ENCODE measurements around the gene CSK.
"Not testable (repeated sequence)": the region's sequence is repeated elsewhere in the genome, so short reads cannot be mapped to it uniquely, and the experiment has no call there.

The CSK gene

DNA sequence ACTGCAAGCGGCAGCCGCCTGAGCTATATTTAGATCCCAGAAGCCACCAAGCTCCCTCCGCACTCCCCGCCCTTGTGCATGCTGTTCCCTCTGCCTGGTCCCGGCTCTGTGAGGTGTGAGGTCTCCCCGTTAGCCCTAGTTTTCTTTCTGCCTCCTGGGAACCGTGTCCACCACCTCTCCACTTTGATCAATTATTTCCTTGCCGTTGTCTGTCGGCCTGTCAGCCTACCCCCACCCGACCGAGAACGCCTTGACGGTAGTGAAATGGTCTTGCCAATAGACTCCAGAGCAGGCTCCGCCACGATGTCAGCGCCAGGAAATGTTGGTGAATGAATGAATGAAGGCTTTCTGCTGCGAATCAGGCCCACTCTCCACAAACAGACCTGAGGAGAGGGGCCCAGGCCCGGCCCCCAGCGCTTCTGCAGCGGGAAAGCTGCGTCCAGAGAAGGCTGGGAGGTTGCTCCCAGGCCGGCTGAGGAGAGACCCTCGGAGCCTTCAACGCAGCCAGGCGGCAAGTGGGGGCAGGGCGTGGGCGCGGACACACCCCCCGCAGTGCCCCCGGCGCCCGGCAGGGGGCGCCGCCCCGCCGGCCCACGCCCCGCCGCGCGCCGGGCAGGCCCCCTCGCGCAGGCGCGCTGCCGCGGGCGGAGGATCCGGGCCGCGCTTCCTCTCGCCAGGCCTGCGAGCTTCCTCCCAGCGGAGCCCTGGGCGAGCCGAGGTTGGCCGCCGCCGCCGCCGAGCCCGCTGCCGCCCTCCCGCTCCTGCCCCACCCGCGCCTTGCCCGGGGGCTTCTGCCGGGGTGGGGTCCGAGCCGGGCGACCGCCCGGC lies at the start of gene CSK:
CSK (plus strand) TSS at position 650 of the 828 bp plus-strand sequence. CDS start 16,218 bp downstream, outside the sequence.
- peak; percentile 87 for DNase-seq

- DNase-seq: no peak
Observed at GRCh38 chr15:74732846-74733245, 49.0 kb upstream of the CSK start.

DNA sequence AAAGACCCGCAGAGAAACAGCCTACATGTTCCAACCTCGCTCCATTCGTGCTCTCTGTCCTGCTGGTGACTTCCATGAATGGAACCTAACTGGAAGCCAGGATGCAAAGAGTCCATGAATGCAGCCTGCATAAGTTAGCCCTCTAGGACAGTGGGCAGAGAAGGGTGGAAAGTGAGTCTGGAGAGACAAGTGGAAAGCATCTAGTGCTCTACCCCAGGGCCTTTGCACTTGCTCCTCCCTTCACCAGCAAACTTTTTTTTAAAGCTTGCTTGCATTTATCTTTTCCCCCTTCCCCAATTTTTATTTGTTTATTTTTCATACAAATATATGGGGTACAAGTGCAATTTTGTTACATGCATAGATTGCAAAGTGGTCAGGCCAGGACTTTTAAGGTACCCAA lies 48.6 kb upstream of the CSK start:
- no peak for DNase-seq

DNA sequence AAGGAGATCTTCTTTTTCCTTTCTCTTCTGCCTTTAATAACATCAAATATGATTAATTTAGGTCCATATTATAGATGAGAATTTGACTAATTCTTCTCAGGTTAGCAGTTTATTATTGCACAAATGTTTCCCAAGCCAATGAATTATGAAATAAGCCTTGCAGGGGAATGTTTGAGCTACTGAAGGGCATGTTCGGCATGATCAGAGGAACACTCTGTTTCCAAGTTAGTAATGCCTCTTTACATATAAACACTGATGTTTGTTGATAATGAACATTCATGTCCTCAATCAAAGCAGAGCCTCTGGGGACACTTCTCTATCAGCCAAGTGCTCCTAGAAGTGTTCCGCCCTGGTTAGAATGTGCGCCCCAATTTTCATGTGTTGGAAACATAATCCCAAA lies 46.6 kb upstream of the CSK start:
- DNase-seq: no peak

DNA sequence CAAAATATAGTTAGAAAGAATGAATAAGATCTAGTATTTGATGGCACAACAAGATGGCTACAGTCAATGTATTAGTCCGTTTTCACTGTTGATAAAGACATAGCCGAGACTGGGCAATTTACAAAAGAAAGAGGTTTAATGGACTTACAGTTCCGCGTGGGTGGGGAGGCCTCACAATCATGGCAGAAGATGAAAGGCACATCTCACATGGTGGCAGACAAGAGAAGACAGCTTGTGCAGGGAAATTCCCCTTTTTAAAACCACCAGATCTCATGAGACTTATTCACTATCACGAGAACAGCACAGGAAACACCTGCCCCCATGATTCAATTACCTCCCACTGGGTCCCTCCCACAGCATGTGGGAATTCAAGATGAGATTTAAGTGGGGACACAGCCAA lies 43.6 kb upstream of the CSK start:
- not testable (repeated sequence) for DNase-seq

DNA sequence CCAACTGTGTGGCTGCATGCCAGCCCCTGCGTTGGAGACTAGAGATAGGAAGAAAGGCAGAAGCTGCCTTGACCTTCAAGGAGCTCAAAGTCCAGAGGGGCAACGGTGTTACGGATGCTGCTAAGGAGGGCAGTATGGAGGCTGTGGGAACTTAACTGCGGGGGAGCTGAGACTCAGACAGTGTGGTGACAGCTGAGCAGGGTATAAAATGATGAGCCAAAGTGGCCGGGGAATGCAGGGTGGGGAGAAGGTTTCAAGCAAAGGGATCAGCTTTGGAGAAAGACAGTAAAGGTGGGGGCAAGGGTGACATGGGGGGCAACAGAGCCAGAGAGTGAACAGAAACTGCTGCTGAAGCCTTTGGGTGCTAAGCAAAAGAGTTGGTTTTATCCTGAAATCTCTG lies 39.5 kb upstream of the CSK start:
- DNase-seq: no peak

- no peak for DNase-seq
Observed at GRCh38 chr15:74746389-74746788, 35.5 kb upstream of the CSK start.

DNA sequence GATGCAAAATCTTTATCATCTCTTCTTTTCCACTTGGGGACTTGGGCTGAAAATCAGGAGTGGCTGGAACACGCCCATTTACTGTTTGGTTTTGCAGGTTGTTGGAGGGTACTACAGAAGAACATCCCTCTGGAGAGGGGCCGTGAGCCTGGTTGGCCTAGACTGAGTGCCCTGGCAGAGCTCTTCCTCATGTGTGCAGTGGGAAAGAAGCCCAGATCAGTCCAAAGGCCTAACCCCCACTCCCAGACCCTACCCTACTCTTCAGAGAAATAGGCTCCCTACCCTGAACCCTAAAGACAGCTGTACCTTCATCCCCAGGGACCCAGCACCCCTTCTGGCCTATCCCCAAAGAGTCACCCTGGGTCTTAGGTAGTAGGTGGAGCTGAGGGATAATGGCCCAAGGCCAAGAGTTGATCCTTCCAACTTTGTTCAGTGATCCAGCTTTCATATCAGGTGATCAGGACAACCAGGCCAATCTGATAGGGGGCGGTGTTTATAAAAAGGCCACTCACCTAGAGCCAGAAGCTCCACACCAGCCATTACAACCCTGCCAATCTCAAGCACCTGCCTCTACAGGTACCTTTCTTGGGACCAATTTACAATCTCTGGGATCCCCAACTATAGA lies 33.4 kb upstream of the CSK start, which contains the start of gene CYP1A2:
CYP1A2 (plus strand) TSS at position 524 of the 625 bp plus-strand sequence. CDS start 894 bp downstream, outside the sequence.
- DNase-seq: no peak

DNA sequence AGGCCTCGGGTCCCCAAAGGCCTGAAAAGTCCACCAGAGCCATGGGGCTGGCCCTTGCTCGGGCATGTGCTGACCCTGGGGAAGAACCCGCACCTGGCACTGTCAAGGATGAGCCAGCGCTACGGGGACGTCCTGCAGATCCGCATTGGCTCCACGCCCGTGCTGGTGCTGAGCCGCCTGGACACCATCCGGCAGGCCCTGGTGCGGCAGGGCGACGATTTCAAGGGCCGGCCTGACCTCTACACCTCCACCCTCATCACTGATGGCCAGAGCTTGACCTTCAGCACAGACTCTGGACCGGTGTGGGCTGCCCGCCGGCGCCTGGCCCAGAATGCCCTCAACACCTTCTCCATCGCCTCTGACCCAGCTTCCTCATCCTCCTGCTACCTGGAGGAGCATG lies 32.0 kb upstream of the CSK start:
- DNase-seq: no peak

- DNase-seq: no peak
Observed at GRCh38 chr15:74750751-74751150, 31.1 kb upstream of the CSK start.

- DNase-seq: no peak
Observed at GRCh38 chr15:74752011-74752410, 29.9 kb upstream of the CSK start.

DNA sequence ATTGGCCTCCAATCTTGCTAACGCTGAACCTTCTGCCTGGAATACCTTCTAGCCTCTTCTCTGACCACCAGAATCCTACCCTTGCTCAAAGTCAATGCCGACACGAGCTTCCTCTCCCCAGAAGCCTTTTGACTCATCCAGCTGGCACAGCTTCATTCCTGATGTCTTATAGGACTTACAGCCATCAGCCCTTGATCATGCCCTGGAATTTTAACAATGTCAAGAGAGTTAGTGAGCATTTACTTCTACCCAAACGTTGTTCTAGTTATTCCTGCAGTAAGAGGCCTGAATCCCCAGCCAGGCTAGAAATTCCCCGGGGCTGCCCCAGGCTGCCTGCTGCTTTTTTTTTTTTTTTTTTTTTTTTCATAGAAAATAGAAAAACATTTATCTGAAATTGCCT lies 29.3 kb upstream of the CSK start:
- no peak for DNase-seq

- no peak for DNase-seq
Observed at GRCh38 chr15:74754593-74755215, 27.2 kb upstream of the CSK start.

DNA sequence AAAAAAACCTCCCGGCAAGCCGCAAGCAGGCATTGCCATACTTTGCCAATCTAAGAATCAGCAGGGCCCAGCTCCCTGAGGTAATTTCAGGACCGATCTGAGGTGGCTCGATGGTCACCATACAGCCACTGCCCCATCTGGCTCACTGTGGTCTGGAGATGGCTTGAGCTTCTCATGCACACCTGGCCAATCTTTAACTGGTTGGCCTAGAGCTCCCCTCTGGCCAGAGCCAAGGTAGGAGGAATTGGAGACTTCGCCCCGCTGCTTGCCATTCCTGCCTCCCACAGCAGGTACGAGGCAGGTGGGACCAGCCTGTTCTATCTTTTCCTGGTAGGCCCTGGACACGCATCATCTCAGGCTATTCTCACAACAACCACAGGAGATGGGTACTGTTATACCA lies 23.1 kb upstream of the CSK start:
- DNase-seq: no peak

DNA sequence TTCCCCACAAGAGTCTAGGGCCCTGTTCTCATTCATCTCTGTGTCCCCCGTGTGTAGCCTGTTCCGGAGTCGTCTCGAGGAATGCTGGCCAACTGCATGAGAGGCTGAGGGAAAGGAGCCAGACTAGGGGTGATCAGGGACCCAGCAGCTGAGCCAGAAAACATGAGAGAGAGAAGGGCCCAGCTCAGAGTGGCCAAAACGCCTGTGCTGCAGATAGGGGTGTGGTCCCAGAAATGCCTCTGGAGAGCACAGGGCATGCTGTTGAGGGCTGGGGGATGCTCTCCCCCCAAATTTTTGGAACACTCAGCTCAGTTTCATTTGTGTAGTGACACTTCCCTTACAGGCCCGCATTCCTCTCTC lies 19.1 kb upstream of the CSK start:
- DNase-seq: peak; percentile 46

- no peak for DNase-seq
Observed at GRCh38 chr15:74763416-74763815, 18.5 kb upstream of the CSK start.

DNA sequence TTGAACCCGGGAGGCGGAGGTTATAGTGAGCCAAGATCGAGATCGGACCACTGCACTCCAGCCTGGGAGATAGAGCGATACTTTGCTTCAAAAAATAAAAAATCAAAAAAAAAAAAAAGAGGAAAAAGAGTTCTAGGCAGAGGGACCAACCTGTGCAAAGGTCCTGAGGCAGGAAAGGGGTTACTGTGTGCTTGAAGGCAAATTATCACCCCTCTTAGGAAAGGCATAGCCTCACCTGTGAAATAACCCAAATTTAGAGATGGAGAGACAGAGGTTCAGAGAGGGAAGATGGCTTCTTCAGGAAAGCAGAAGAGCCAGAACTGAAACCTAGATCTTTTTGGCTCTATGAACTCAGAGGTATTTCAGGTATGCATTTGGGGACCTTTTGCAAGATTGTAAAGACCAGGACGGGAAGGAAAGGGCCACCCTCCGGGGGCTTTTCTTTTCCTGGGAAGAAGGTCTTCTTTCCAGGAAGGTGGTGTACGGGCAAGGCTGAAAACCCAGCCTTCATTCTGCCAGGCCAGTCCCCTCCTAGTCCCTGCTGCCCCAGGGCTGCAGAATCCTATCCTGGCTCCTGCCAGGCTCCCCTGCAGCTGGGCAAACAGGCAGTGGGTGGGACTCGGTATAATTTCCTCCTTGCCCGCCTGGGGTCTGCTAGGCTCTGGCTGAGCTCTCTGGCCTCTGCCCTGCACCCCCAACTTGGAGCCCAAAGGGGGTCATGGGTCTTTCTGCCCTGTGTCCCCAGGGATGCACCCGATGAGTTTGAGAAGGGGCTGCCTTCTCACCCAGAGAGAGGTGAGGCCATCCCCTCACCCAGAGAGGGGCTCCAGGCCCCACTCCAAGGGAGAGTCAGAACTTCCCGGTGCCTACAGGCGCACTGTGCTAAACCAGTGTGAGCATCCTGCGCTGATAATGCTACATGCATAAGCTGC lies 14.4 kb upstream of the CSK start:
- no peak for DNase-seq

DNA sequence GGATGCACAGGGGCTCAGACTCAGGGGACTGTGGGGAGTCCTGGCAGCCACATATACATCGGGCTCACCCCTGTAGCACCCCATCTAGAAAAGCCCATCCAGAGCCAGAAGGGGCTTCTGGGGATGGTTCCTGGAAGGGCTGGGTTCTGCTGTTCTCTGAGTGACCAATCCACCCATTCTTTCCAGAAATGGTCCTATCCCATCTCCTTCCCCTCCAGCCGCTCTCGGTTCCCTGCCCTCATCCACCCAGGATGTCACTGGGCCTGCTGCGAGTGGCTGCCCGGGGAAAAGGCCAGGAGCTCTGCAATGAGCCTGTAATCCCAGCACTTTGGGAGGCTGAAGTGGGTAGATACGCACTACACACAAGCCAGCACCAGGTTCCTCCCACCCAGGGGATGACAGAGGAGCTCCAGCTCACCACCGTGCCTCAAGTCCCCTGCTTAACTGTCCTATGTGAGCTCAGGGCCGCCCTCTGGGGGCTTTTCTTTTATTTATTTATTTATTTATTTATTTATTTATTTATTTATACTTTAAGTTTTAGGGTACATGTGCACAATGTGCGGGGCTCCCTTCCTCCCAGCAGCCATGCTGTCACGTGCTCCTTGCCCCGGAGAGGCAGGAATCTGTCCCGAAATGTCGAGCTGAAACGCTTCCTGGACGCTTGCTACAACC lies 13.6 kb upstream of the CSK start:
- DNase-seq: no peak

DNA sequence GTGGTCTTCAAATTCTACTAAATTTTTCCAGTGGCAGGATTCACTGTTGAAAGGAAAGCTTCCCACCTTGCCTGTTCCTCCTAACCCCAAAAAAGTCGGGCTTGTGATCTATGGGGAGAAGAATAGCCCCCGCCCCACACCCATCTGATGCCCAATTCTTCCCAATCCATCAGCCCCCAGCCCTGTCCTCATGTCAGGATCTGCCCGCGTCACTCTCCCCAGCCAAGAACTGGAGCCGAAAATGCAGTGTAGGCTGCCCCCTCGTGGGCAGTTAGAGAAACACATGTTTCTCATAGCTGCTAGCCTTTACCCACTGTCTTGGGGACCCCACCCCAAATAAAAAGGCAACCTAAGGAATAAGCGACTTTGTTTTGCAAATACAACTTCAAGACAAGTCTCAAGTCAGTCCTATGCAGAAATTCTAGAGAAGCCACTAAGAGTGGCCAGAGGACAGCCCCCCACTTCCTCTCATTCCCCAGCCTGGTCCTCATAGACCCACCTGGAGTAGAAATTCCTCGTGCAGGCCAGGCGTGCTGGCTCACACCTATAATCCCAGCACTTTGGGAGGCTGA lies 13.0 kb upstream of the CSK start:
- peak; percentile 73 for DNase-seq

DNA sequence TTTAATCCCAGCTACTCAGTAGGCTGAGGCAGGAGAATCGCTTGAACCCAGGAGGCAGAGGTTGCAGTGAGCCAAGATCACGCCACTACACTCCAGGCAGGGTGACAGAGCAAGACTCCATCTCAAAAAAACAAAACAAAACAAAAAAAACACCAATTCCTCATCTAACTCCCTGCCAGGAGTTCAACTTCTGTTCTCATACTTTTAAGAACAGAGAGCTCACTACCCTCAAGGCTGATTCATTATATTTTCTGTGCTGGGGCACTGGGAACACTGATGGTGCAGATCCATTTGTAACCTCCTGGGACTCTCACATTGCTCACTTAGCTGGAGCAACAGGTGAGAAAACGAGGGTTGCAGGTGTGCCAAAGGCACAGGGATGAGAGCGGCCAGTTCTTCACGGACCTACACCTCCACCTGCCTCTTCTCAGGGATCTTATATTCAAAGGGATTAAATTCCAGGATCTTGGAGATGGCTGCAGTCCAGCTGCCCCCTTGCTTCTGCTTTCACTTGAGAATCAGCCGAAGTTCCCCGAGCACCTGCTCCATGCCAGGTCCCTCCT lies 12.3 kb upstream of the CSK start:
- DNase-seq: no peak

DNA sequence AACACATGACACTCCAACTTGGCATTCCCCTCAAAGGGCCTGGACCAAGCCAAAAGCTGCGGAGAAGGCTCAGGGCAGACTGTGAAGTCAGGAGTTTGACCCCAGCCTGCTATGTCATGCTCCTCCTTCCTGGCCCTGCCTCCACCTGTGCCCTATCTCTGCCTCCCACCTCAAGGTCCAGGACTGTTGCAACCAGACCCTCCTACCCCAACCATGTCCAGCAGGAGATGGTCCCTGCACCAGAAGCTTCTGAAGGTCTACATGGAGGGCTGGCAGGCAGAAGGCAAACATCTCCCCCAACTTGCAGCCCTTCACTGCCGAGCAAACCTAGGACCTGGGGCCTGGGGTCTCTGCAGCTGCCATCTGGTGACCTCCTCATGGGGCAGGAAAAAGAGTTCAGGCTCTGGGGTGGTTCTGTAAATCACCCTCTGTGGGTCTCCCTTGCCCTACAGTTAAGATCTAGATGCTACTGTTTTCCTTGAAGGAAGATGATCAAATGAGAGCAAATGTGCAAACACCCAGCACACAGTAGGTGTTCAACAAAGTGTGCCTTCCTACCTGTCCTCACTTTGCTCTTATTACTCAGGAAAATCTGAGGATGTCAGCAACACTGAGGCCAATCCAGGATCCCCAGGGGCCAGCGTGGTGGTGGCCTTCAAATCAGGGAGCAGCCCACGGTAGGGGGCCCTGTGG lies 11.5 kb upstream of the CSK start:
- no peak for DNase-seq
